Spleen (tissue), 7 donors: Measurements from ENCODE around the gene GMPS.

ENCODE experiments used
- POLR2A ChIP-seq, 3 donors: fragments of 450-650 bp; IDR thresholded peaks; one replicate each; pipeline ENCODE4 v1.5.1; 2017; ENCODE audit warnings: antibody characterized with exemption in 3 of 3, mild to moderate bottlenecking in 1 of 3
- POLR2AphosphoS5 ChIP-seq, 3 donors: sonication (generic); formaldehyde crosslinking; IDR thresholded peaks; one replicate each; pipeline ENCODE4 v1.5.1; 2017; ENCODE audit warnings: antibody characterized with exemption in 3 of 3
- TF ChIP-seq, protein P1 (sequence below), 11 experiments: fragments of 200-600 bp in 7 of 11; fragments of 450-650 bp in 4 of 11; sonication (generic) in 4 of 11; IDR thresholded peaks in 8 of 11; conservative IDR thresholded peaks in 3 of 11; 1 replicate in 7 of 11; 2 replicates in 4 of 11; pipeline versions ENCODE4 v1.4.0 to v1.8.0; 2016 to 2021; ENCODE audit warnings: antibody characterized with exemption in 11 of 11, inconsistent platforms in 4 of 11, mild to moderate bottlenecking in 1 of 11
- donor health status: DM: no; HTN: no; CAD: no; lungs with moderate emphysema.
- donor health status: DM: no; HTN: no; CAD: no.
- donor health status: DM: no; HTN: no; CAD: no.

DNA sequence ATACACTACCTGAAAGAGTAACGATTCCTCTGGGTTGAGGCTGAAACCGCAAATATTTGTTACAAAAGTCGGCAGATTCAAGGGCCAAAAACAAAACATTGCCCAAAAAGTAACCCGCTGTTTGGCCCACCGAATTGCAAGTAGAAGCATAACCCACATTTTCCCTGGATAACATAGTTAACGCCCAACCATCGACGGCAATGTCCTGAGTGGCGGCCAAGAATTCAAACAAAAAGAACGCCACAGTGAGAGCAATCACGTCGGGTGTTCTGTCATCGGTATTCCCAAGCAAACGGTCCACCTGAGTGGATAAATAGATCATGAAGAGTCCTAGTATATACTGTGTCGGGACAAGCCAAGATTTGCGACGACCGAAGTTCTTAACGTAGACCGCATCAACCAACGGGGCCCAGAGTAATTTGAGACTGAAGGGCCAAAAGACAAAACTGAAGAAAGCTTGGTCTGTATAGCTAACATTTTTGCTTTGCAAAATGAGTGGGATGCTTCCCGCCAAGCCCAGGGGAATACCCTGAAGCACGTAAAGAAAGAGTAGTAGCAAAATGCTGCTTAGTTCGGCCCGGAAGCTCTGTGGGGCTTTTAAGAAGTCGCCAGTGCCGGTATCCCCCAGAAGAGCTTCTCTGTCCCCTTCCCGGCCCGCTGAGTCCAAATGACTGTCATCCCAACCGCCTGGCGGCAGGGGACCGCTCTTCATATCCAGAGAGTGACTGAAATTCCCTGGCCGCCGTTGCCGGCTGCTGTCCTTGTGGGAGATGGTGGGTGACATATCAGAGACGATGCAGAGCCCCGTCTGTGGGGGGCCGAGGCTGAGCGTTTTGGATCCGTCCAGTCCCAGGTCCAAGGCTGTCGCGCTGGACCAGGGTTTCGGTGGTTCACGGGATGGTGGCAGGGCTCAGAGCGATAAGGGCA is 17.0 kb upstream of the GMPS start:
- TF ChIP-seq, protein P1, sequence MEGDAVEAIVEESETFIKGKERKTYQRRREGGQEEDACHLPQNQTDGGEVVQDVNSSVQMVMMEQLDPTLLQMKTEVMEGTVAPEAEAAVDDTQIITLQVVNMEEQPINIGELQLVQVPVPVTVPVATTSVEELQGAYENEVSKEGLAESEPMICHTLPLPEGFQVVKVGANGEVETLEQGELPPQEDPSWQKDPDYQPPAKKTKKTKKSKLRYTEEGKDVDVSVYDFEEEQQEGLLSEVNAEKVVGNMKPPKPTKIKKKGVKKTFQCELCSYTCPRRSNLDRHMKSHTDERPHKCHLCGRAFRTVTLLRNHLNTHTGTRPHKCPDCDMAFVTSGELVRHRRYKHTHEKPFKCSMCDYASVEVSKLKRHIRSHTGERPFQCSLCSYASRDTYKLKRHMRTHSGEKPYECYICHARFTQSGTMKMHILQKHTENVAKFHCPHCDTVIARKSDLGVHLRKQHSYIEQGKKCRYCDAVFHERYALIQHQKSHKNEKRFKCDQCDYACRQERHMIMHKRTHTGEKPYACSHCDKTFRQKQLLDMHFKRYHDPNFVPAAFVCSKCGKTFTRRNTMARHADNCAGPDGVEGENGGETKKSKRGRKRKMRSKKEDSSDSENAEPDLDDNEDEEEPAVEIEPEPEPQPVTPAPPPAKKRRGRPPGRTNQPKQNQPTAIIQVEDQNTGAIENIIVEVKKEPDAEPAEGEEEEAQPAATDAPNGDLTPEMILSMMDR (IDR thresholded peaks at IDR 0.05 in 8 of 11, conservative IDR thresholded peaks at IDR 0.05 in 3 of 11), result peak in 2 of 11 experiments; percentile 3 to 21
- TF ChIP-seq POLR2A (IDR thresholded peaks at IDR 0.05), result no peak
- no peak for TF ChIP-seq POLR2AphosphoS5 (IDR thresholded peaks at IDR 0.05)
